NCI-H2196 treated with DMSO at 0.1 percent for 48 hours (cell line): Measurements from ENCODE around the gene BCR.
"Not testable (repeated sequence)": the region's sequence is repeated elsewhere in the genome, so short reads cannot be mapped to it uniquely, and the experiment has no call there.

Experiments
- DNase-seq: peaks from one replicate; lab custom pipeline; 2025; ENCODE audit not compliant: unreplicated experiment; lab: John Stamatoyannopoulos, UW

Gene BCR

GRCh38 chr22:23309261-23309660, 129.0 kb downstream of the BCR start:
- DNase-seq, result not testable (repeated sequence)

GRCh38 chr22:23310443-23311097, 130.3 kb downstream of the BCR start:
- not testable (repeated sequence) for DNase-seq

- not testable (repeated sequence) for DNase-seq
These were observed 131.5 kb downstream of the BCR start for GRCh38 chr22:23311635-23312420.

- DNase-seq, result no peak
These were observed 133.7 kb downstream of the BCR start for GRCh38 chr22:23313791-23314567.

GRCh38 chr22:23315341-23315917, 135.1 kb downstream of the BCR start:
- DNase-seq, result peak; percentile 3

GRCh38 chr22:23316596-23316995, 136.3 kb downstream of the BCR start:
- not testable (repeated sequence) for DNase-seq

- DNase-seq, result not testable (repeated sequence)
These were observed 138.0 kb downstream of the BCR start for GRCh38 chr22:23318316-23318715.

- DNase-seq, result not testable (repeated sequence)
These were observed 142.3 kb downstream of the BCR start for GRCh38 chr22:23322497-23323080.

- not testable (repeated sequence) for DNase-seq
These were observed 143.8 kb downstream of the BCR start for GRCh38 chr22:23323960-23324688.

GRCh38 chr22:23325183-23325582, 144.9 kb downstream of the BCR start:
- DNase-seq, result no peak

- DNase-seq, result not testable (repeated sequence)
These were observed 153.5 kb downstream of the BCR start for GRCh38 chr22:23333822-23334221.

GRCh38 chr22:23337672-23338071, 157.4 kb downstream of the BCR start:
- DNase-seq, result not testable (repeated sequence)

GRCh38 chr22:23341942-23342695, 161.8 kb downstream of the BCR start:
- DNase-seq, result not testable (repeated sequence)

- DNase-seq, result no peak
These were observed 171.0 kb downstream of the BCR start for GRCh38 chr22:23351321-23351720.

- no peak for DNase-seq
These were observed 172.7 kb downstream of the BCR start for GRCh38 chr22:23353004-23353403.

- DNase-seq, result no peak
These were observed 173.4 kb downstream of the BCR start for GRCh38 chr22:23353696-23354095.

- no peak for DNase-seq
These were observed 175.8 kb downstream of the BCR start for GRCh38 chr22:23356094-23356493.

GRCh38 chr22:23357053-23357452, 176.7 kb downstream of the BCR start:
- DNase-seq, result peak; percentile 30

- DNase-seq, result no peak
These were observed 179.3 kb downstream of the BCR start for GRCh38 chr22:23359583-23360123.
